ENCODE results near the gene NECAB2.

- TF ChIP-seq POLR2AphosphoS5 (IDR thresholded peaks at IDR 0.05), result no peak
- no peak for TF ChIP-seq CTCF (IDR thresholded peaks at IDR 0.05)
- TF ChIP-seq POLR2A (IDR thresholded peaks at IDR 0.05), result no peak
Measured at GRCh38 chr16:83978401-83978904, 10.4 kb downstream of the NECAB2 start.
